Neural cell (in vitro differentiated cells): Measurements from ENCODE around the gene SPDEF. TPM values are rescaled to one million over a fixed set of nuclear protein-coding genes. Genes with fewer than 3 reads are reported as not detected.

Experiments used
- H2AFZ ChIP-seq: fragments of 200-600, 300-800 bp; sonication (generic), shearing (Covaris generic); 2 replicates; pipeline ENCODE4 v1.6.0; 2014; ENCODE audit warnings: low read depth, mild to moderate bottlenecking, antibody characterized with exemption, low read length, moderate library complexity
- H3F3A ChIP-seq: fragments of 200-600 bp; shearing (Covaris generic); 2 replicates; pipeline ENCODE4 v1.6.1; 2016; ENCODE audit warnings: mild to moderate bottlenecking, moderate library complexity, mixed read lengths, antibody characterized with exemption, low read length; ENCODE audit not compliant: insufficient read depth, poor library complexity, severe bottlenecking
- H3K27ac ChIP-seq: fragments of 200-600, 300-800 bp; sonication (generic), shearing (Covaris generic); 2 replicates; pipeline ENCODE4 v1.5.1; 2014; ENCODE audit warnings: mild to moderate bottlenecking, low read length, moderate library complexity
- H3K27me3 ChIP-seq: fragments of 300-800, 200-600 bp; sonication (generic), shearing (Covaris generic); 2 replicates; pipeline ENCODE4 v1.6.0; 2014; ENCODE audit warnings: mild to moderate bottlenecking, low read depth, low read length, moderate library complexity; ENCODE audit not compliant: insufficient read depth
- H3K36me3 ChIP-seq: fragments of 300-800, 200-600 bp; sonication (generic), shearing (Covaris generic); 2 replicates; pipeline ENCODE4 v1.5.1; 2014; ENCODE audit warnings: mild to moderate bottlenecking, antibody characterized with exemption, low read length, moderate library complexity; ENCODE audit not compliant: insufficient read depth
- H3K4me2 ChIP-seq: fragments of 300-800, 200-600 bp; sonication (generic), shearing (Covaris generic); 2 replicates; pipeline ENCODE4 v1.6.0; 2014; ENCODE audit warnings: mild to moderate bottlenecking, low read length
- H3K4me3 ChIP-seq: fragments of 300-800, 200-600 bp; sonication (generic), shearing (Covaris generic); 2 replicates; pipeline ENCODE4 v1.5.1; 2014; ENCODE audit warnings: mild to moderate bottlenecking, low read length, moderate library complexity
- H3K79me2 ChIP-seq: fragments of 200-600 bp; shearing (Covaris generic); replicated peaks from 2 replicates; pipeline ENCODE4 v1.6.0; 2014; ENCODE audit warnings: mild to moderate bottlenecking, low read length, moderate library complexity; ENCODE audit not compliant: insufficient read depth
- H3K9ac ChIP-seq: fragments of 300-800, 200-600 bp; sonication (generic), shearing (Covaris generic); 2 replicates; pipeline ENCODE4 v1.6.1; 2016; ENCODE audit warnings: mild to moderate bottlenecking, low read length, mixed read lengths
- H3K9me2 ChIP-seq: fragments of 200-600 bp; shearing (Covaris generic); 2 replicates; pipeline ENCODE4 v1.6.1; 2016; ENCODE audit warnings: mild to moderate bottlenecking, low read length, mixed read lengths; ENCODE audit not compliant: insufficient read depth
- H3K9me3 ChIP-seq: fragments of 200-600, 300-800 bp; sonication (generic), shearing (Covaris generic); 2 replicates; pipeline ENCODE4 v1.6.1; 2016; ENCODE audit warnings: mild to moderate bottlenecking, mixed run types, low read length, moderate library complexity, mixed read lengths
- H4K20me1 ChIP-seq: fragments of 200-600 bp; shearing (Covaris generic); 2 replicates; pipeline ENCODE4 v1.6.1; 2016; ENCODE audit warnings: mild to moderate bottlenecking, mixed run types; ENCODE audit not compliant: insufficient read depth
- EP300 ChIP-seq: fragments of 450-650 bp; conservative IDR thresholded peaks from 2 replicates; pipeline ENCODE4 v1.6.1; 2014; ENCODE audit warnings: antibody characterized with exemption, mild to moderate bottlenecking, moderate library complexity; ENCODE audit not compliant: poor library complexity, severe bottlenecking
- EZH2 ChIP-seq: fragments of 200-600, 300-800 bp; shearing (Covaris generic), sonication (generic); IDR thresholded peaks from 2 replicates; pipeline ENCODE4 v1.6.1; 2014; ENCODE audit warnings: antibody characterized with exemption, low read length, borderline replicate concordance, mild to moderate bottlenecking; ENCODE audit not compliant: insufficient read depth, poor library complexity, severe bottlenecking
- MXI1 ChIP-seq: fragments of 450-650 bp; conservative IDR thresholded peaks from 2 replicates; pipeline ENCODE4 v1.6.1; 2014; ENCODE audit warnings: antibody characterized with exemption, mild to moderate bottlenecking; ENCODE audit not compliant: poor library complexity, severe bottlenecking
- POLR2AphosphoS5 ChIP-seq: IDR thresholded peaks from 2 replicates; pipeline ENCODE4 v1.6.1; 2012
- RAD21 ChIP-seq: fragments of 450-650 bp; conservative IDR thresholded peaks from 2 replicates; pipeline ENCODE4 v1.6.1; 2014; ENCODE audit warnings: antibody characterized with exemption, mild to moderate bottlenecking, moderate library complexity
- REST ChIP-seq: IDR thresholded peaks from 2 replicates; pipeline ENCODE4 v1.6.1; 2012; ENCODE audit warnings: borderline replicate concordance
- SMC3 ChIP-seq: fragments of 450-650 bp; conservative IDR thresholded peaks from 2 replicates; pipeline ENCODE4 v1.6.1; 2014; ENCODE audit warnings: antibody characterized with exemption, mild to moderate bottlenecking, moderate library complexity; ENCODE audit not compliant: poor library complexity
- TAF1 ChIP-seq: IDR thresholded peaks from 2 replicates; pipeline ENCODE4 v1.6.1; 2012; ENCODE audit warnings: low read depth
- polyA plus RNA-seq: library from polyadenylated mRNA; depleted of rRNA; stranded (reverse); fragments of >200 nt; gene quantifications from 2 replicates; pipeline ENCODE4 v1.2.3, GENCODE V29; 2014
- TF ChIP-seq, protein P1 (sequence below): fragments of 450-650 bp; IDR thresholded peaks from 2 replicates; pipeline ENCODE4 v1.5.1; 2014; ENCODE audit warnings: antibody characterized with exemption, mild to moderate bottlenecking, moderate library complexity; ENCODE audit not compliant: poor library complexity, severe bottlenecking

The SPDEF gene
- polyA plus RNA-seq, 1 donor from 2014 or later: 0.36 TPM

- Histone ChIP-seq H3F3A (no peaks in the 10 kb centered on the region), H3K9me3 (no peaks in the 10 kb centered on the region), H3K79me2 (no peaks in the 10 kb centered on the region), H3K36me3 (no peaks in the 10 kb centered on the region), H3K27ac (no peak overlapping the region), H3K9me2 (no peaks in the 10 kb centered on the region), H3K9ac (no peak overlapping the region), H3K27me3 (no peaks in the 10 kb centered on the region), H4K20me1 (no peaks in the 10 kb centered on the region), H3K4me3 (no peak overlapping the region), H2AFZ (no peak overlapping the region), H3K4me2 (no peak overlapping the region)
- TF ChIP-seq POLR2AphosphoS5 (no peak), EP300 (no peak), SMC3 (no peak), EZH2 (no peak), TAF1 (no peak), MXI1 (no peak), REST (no peak), RAD21 (no peak)
- TF ChIP-seq, protein P1, sequence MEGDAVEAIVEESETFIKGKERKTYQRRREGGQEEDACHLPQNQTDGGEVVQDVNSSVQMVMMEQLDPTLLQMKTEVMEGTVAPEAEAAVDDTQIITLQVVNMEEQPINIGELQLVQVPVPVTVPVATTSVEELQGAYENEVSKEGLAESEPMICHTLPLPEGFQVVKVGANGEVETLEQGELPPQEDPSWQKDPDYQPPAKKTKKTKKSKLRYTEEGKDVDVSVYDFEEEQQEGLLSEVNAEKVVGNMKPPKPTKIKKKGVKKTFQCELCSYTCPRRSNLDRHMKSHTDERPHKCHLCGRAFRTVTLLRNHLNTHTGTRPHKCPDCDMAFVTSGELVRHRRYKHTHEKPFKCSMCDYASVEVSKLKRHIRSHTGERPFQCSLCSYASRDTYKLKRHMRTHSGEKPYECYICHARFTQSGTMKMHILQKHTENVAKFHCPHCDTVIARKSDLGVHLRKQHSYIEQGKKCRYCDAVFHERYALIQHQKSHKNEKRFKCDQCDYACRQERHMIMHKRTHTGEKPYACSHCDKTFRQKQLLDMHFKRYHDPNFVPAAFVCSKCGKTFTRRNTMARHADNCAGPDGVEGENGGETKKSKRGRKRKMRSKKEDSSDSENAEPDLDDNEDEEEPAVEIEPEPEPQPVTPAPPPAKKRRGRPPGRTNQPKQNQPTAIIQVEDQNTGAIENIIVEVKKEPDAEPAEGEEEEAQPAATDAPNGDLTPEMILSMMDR: no peak
Measured at GRCh38 chr6:34584694-34585093, 28.6 kb upstream of the SPDEF start.

GRCh38 chr6:34583861-34584604, 27.9 kb upstream of the SPDEF start:
- H3K9ac ChIP-seq: no peak overlapping the region

More at GRCh38 chr6:34583861-34584604, 27.9 kb upstream of the SPDEF start:
- Histone ChIP-seq H3F3A (no peaks in the 10 kb centered on the region), H4K20me1 (no peaks in the 10 kb centered on the region), H3K9me2 (no peaks in the 10 kb centered on the region), H2AFZ (no peak overlapping the region), H3K27me3 (no peaks in the 10 kb centered on the region), H3K27ac (no peak overlapping the region), H3K9me3 (no peaks in the 10 kb centered on the region), H3K36me3 (no peaks in the 10 kb centered on the region), H3K79me2 (no peaks in the 10 kb centered on the region), H3K4me2 (no peak overlapping the region), H3K4me3 (no peak overlapping the region)
- no peak for TF ChIP-seq RAD21
- no peak for TF ChIP-seq POLR2AphosphoS5
